ENCODE measurements around the gene KLHL13. TPM values are rescaled to one million over a fixed set of nuclear protein-coding genes. Genes with fewer than 3 reads are reported as not detected.
"Not testable (repeated sequence)": the region's sequence is repeated elsewhere in the genome, so short reads cannot be mapped to it uniquely, and the experiment has no call there.

Gene KLHL13
- total RNA-seq, 2 donors from 2014 or later = 6.1 to 6.3 TPM

GRCh38 chrX:118024482-118024881 lies 92.1 kb downstream of the KLHL13 start:
- Histone ChIP-seq H3K27ac (no peak overlapping the region), H3K4me1 (no peaks in the 10 kb centered on the region), H3K36me3 (no peaks in the 10 kb centered on the region), H3K4me3 (no peak overlapping the region), H3K9me3 (no peaks in the 10 kb centered on the region), H3K27me3 (no peaks in the 10 kb centered on the region)
- DNase-seq (ENCODE audit: low spot score) = no peak
- TF ChIP-seq, protein P1, sequence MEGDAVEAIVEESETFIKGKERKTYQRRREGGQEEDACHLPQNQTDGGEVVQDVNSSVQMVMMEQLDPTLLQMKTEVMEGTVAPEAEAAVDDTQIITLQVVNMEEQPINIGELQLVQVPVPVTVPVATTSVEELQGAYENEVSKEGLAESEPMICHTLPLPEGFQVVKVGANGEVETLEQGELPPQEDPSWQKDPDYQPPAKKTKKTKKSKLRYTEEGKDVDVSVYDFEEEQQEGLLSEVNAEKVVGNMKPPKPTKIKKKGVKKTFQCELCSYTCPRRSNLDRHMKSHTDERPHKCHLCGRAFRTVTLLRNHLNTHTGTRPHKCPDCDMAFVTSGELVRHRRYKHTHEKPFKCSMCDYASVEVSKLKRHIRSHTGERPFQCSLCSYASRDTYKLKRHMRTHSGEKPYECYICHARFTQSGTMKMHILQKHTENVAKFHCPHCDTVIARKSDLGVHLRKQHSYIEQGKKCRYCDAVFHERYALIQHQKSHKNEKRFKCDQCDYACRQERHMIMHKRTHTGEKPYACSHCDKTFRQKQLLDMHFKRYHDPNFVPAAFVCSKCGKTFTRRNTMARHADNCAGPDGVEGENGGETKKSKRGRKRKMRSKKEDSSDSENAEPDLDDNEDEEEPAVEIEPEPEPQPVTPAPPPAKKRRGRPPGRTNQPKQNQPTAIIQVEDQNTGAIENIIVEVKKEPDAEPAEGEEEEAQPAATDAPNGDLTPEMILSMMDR (IDR thresholded peaks at IDR 0.05) = no peak

DNA sequence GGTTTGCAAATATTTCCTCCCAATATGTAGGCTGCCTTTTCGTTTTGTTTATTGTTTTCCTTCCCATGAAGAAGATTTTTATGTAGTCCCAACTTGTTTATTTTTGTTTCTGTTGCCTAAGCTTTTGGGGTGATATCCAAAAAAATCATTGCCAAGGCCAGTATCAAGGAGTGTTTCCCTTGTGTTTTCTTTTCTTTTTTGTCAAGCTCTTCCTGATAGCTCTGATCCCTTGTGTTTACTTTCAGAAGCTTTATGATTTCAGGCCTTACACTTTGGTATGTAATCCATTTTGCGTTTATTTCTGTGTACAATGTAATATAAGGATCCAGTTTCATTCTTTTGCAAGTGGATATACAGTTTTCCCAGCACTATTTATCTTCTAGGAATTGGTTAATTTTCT lies 93.9 kb downstream of the KLHL13 start:
- Histone ChIP-seq H3K36me3 (no peaks in the 10 kb centered on the region), H3K9me3 (no peaks in the 10 kb centered on the region), H3K4me1 (no peaks in the 10 kb centered on the region), H3K27me3 (no peaks in the 10 kb centered on the region), H3K4me3 (no peak overlapping the region), H3K27ac (no peak overlapping the region)
- no peak for DNase-seq (ENCODE audit: low spot score)
- TF ChIP-seq, protein P1 (IDR thresholded peaks at IDR 0.05) = no peak

GRCh38 chrX:118016422-118016821 lies 100.2 kb downstream of the KLHL13 start:
- no peak for DNase-seq (ENCODE audit: low spot score)
- Histone ChIP-seq H3K27me3 (no peaks in the 10 kb centered on the region), H3K27ac (no peak overlapping the region), H3K9me3 (no peaks in the 10 kb centered on the region), H3K36me3 (no peaks in the 10 kb centered on the region), H3K4me1 (no peaks in the 10 kb centered on the region), H3K4me3 (no peak overlapping the region)
- TF ChIP-seq, protein P1 (IDR thresholded peaks at IDR 0.05) = no peak

GRCh38 chrX:118002417-118002816 lies 114.2 kb downstream of the KLHL13 start:
- H3K36me3 ChIP-seq; H3K4me1 ChIP-seq; H3K4me3 ChIP-seq; H3K9me3 ChIP-seq; H3K27ac ChIP-seq; DNase-seq (ENCODE audit: low spot score); H3K27me3 ChIP-seq: not testable (repeated sequence)

- H3K36me3 ChIP-seq = no peaks in the 10 kb centered on the region
- H3K9me3 ChIP-seq = no peaks in the 10 kb centered on the region
- no peaks in the 10 kb centered on the region for H3K4me1 ChIP-seq
- H3K27me3 ChIP-seq = no peaks in the 10 kb centered on the region
- DNase-seq (ENCODE audit: low spot score) = no peak
- H3K27ac ChIP-seq = no peak overlapping the region
- H3K4me3 ChIP-seq = no peak overlapping the region
- TF ChIP-seq, protein P1 (IDR thresholded peaks at IDR 0.05) = no peak
These were observed 116.1 kb downstream of the KLHL13 start for GRCh38 chrX:118000518-118000917.

- no peak overlapping the region for H3K4me3 ChIP-seq
- no peak overlapping the region for H3K27ac ChIP-seq
- no peaks in the 10 kb centered on the region for H3K9me3 ChIP-seq
- H3K4me1 ChIP-seq = no peaks in the 10 kb centered on the region
- no peak for DNase-seq (ENCODE audit: low spot score)
- no peaks in the 10 kb centered on the region for H3K36me3 ChIP-seq
- H3K27me3 ChIP-seq = no peaks in the 10 kb centered on the region
- TF ChIP-seq, protein P1 (IDR thresholded peaks at IDR 0.05) = no peak
These were observed 118.4 kb downstream of the KLHL13 start for GRCh38 chrX:117998171-117998570.
